ENCODE data around the gene TMEM169.

- TF ChIP-seq POLR2A (IDR thresholded peaks at IDR 0.05) (no peak), CTCF (IDR thresholded peaks at IDR 0.05) (no peak), POLR2AphosphoS5 (IDR thresholded peaks at IDR 0.05) (no peak)
Measured at GRCh38 chr2:216144857-216145256, 63.1 kb downstream of the TMEM169 start.
